OCI-LY1 (cell line): ENCODE results near the gene DOCK6.

Source experiments
- H2AFZ ChIP-seq: fragments of 200-600 bp; sonication (generic), shearing (Covaris generic); 2 replicates; pipeline ENCODE4 v1.6.0; 2014; ENCODE audit warnings: antibody characterized with exemption, mild to moderate bottlenecking, low read length
- H3F3A ChIP-seq: fragments of 200-600 bp; sonication (generic), shearing (Covaris generic); 2 replicates; pipeline ENCODE4 v1.6.0; 2014; ENCODE audit warnings: mild to moderate bottlenecking, antibody characterized with exemption, low read length, moderate library complexity; ENCODE audit not compliant: insufficient read depth
- H3K27ac ChIP-seq: fragments of 200-600 bp; sonication (generic); 2 replicates; pipeline ENCODE4 v1.5.1; 2014; ENCODE audit warnings: low read length, mixed run types, mild to moderate bottlenecking, low read depth; ENCODE audit not compliant: poor library complexity, severe bottlenecking
- H3K27me3 ChIP-seq: fragments of 200-600 bp; sonication (generic); 2 replicates; pipeline ENCODE4 v1.6.0; 2014; ENCODE audit warnings: antibody characterized with exemption, mild to moderate bottlenecking, low read length, moderate library complexity; ENCODE audit not compliant: insufficient read depth
- H3K36me3 ChIP-seq: fragments of 200-600 bp; sonication (generic); 2 replicates; pipeline ENCODE4 v1.6.1; 2014; ENCODE audit warnings: mild to moderate bottlenecking, antibody characterized with exemption, low read length, moderate library complexity, mixed read lengths; ENCODE audit not compliant: insufficient read depth
- H3K4me1 ChIP-seq: fragments of 200-600 bp; sonication (generic); 2 replicates; pipeline ENCODE4 v1.5.1; 2014; ENCODE audit warnings: mild to moderate bottlenecking, low read length, moderate library complexity; ENCODE audit not compliant: insufficient read depth, severe bottlenecking
- H3K4me2 ChIP-seq: fragments of 200-600 bp; sonication (generic), shearing (Covaris generic); 2 replicates; pipeline ENCODE4 v1.6.1; 2014; ENCODE audit warnings: low read length
- H3K4me3 ChIP-seq: fragments of 200-600 bp; sonication (generic); 2 replicates; pipeline ENCODE4 v1.5.1; 2014; ENCODE audit warnings: low read length, low read depth, mild to moderate bottlenecking, mixed read lengths; ENCODE audit not compliant: poor library complexity, severe bottlenecking
- H3K79me2 ChIP-seq: fragments of 200-600 bp; shearing (Covaris generic); 2 replicates; pipeline ENCODE4 v1.6.1; 2016; ENCODE audit warnings: mixed run types, low read length, mixed read lengths; ENCODE audit not compliant: insufficient read depth
- H3K9ac ChIP-seq: fragments of 200-600 bp; sonication (generic), shearing (Covaris generic); 2 replicates; pipeline ENCODE4 v1.6.1; 2014; ENCODE audit warnings: mild to moderate bottlenecking, low read length, mixed read lengths
- H3K9me2 ChIP-seq: fragments of 200-600 bp; sonication (generic), shearing (Covaris generic); 2 replicates; pipeline ENCODE4 v1.6.1; 2014; ENCODE audit warnings: low read depth, mild to moderate bottlenecking, low read length, mixed read lengths
- H3K9me3 ChIP-seq: fragments of 200-600 bp; shearing (Covaris generic); 2 replicates; pipeline ENCODE4 v1.6.1; 2014; ENCODE audit warnings: low read length, mixed read lengths
- H4K20me1 ChIP-seq: fragments of 200-600 bp; sonication (generic), shearing (Covaris generic); 2 replicates; pipeline ENCODE4 v1.6.0; 2016; ENCODE audit warnings: mild to moderate bottlenecking, low read length; ENCODE audit not compliant: insufficient read depth
- EZH2 ChIP-seq: fragments of 200-600 bp; sonication (generic), shearing (Covaris generic); IDR thresholded peaks from 2 replicates; pipeline ENCODE4 v1.8.0; 2017; ENCODE audit warnings: borderline replicate concordance, mixed run types, mild to moderate bottlenecking, antibody characterized with exemption, low read length, moderate library complexity, mixed read lengths
- TF ChIP-seq, protein P1 (sequence below): fragments of 200-600 bp; sonication (generic), shearing (Covaris generic); IDR thresholded peaks from 2 replicates; pipeline ENCODE4 v1.5.1; 2017; ENCODE audit warnings: mild to moderate bottlenecking, antibody characterized with exemption, low read length, moderate library complexity, mixed read lengths

The DOCK6 gene

DNA sequence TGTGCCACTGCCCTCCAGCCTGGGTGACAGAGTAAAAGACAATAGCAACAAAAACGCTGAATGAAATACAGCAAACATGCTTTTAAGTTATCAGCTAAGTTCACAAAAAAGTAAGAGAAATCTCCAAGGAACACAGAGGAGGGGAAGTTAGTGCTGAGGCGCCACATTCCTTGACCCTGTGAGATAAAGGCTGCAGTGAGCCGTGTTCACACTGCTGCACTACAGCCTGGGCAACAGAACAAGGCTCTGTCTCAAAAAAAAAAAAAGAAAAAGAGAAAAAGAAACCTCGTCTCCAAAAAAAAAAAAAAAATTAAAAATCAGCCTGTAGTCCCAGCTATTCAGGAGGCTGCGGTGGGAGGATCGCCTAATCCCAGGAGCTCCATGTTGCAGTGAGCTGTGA, 16.3 kb upstream of the DOCK6 start:
- Histone ChIP-seq H3K4me1 (no peaks in the 10 kb centered on the region), H3F3A (no peaks in the 10 kb centered on the region), H3K4me2 (no peak overlapping the region), H2AFZ (no peak overlapping the region), H3K9me3 (no peaks in the 10 kb centered on the region), H3K27me3 (peaks cover 16% of the 10 kb centered on the region; the same call in 1 of the 2 replicates), H4K20me1 (no peaks in the 10 kb centered on the region), H3K79me2 (no peaks in the 10 kb centered on the region), H3K27ac (no peak overlapping the region), H3K36me3 (no peaks in the 10 kb centered on the region), H3K9me2 (no peaks in the 10 kb centered on the region), H3K9ac (no peak overlapping the region), H3K4me3 (no peak overlapping the region)
- no peak for TF ChIP-seq EZH2
- TF ChIP-seq, protein P1, sequence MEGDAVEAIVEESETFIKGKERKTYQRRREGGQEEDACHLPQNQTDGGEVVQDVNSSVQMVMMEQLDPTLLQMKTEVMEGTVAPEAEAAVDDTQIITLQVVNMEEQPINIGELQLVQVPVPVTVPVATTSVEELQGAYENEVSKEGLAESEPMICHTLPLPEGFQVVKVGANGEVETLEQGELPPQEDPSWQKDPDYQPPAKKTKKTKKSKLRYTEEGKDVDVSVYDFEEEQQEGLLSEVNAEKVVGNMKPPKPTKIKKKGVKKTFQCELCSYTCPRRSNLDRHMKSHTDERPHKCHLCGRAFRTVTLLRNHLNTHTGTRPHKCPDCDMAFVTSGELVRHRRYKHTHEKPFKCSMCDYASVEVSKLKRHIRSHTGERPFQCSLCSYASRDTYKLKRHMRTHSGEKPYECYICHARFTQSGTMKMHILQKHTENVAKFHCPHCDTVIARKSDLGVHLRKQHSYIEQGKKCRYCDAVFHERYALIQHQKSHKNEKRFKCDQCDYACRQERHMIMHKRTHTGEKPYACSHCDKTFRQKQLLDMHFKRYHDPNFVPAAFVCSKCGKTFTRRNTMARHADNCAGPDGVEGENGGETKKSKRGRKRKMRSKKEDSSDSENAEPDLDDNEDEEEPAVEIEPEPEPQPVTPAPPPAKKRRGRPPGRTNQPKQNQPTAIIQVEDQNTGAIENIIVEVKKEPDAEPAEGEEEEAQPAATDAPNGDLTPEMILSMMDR: no peak

DNA sequence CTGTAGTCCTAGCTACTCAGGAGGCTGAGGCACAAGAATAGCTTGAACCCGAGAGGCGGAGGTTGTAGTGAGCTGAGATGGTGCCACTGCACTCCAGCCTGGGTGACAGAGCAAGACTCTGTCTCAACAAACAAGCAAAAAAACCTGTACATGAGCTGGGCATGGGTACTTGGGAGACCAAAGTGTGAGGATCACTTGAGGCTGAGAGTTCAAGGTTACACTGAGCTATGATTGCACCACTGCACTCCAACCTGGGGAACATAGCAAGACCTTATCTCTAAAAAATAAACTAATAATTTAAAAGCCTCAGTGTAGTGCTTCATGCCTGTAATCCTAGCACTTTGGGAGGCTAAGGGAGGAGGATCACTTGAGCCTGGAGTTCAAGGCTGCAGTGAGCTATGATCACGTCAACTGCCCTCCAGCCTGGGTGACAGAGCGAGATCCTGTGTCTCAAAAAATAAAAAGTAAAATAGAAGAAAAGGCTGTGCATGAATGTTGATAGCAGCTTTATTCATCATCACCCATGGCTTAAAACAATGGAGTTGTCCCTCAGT, 12.3 kb upstream of the DOCK6 start:
- H3K79me2 ChIP-seq: no peaks in the 10 kb centered on the region
- TF ChIP-seq, protein P1: no peak
- no peak for TF ChIP-seq EZH2
- no peak overlapping the region for H3K9ac ChIP-seq
- no peaks in the 10 kb centered on the region for H3K9me3 ChIP-seq
- H3K27ac ChIP-seq: no peak overlapping the region
- H3K36me3 ChIP-seq: no peaks in the 10 kb centered on the region
- no peaks in the 10 kb centered on the region for H3K9me2 ChIP-seq
- no peaks in the 10 kb centered on the region for H3F3A ChIP-seq
- H3K4me2 ChIP-seq: no peak overlapping the region
- no peaks in the 10 kb centered on the region for H4K20me1 ChIP-seq
- H3K27me3 ChIP-seq: peaks cover 10% of the 10 kb centered on the region; the same call in 1 of the 2 replicates
- H3K4me1 ChIP-seq: no peaks in the 10 kb centered on the region
- H3K4me3 ChIP-seq: no peak overlapping the region
- H2AFZ ChIP-seq: no peak overlapping the region

DNA sequence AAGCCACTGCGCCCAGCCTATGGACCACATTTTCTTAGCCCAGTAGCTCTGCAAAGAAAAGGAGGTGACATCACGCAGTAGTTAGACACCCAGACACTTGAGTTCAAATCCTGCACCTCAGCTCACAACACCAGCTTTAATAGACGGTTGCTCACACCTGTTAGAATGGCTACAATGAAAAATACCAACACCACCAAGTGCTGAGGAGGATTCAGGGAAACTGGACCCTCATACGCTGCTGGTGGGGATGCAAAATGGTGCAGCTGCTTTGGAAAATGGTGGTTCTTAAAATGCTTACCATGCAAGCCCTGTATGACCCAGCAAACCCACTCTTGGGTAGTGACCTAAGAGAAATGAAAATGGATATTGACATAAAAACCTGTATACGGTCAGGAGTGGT, 11.7 kb upstream of the DOCK6 start:
- Histone ChIP-seq H3K4me2 (no peak overlapping the region), H3K4me1 (no peaks in the 10 kb centered on the region), H3K9me3 (no peaks in the 10 kb centered on the region), H3K4me3 (no peak overlapping the region), H4K20me1 (no peaks in the 10 kb centered on the region), H3K9me2 (no peaks in the 10 kb centered on the region), H3K79me2 (no peaks in the 10 kb centered on the region), H3K27ac (no peak overlapping the region), H3K9ac (no peak overlapping the region), H2AFZ (no peak overlapping the region), H3K36me3 (no peaks in the 10 kb centered on the region), H3K27me3 (peaks cover 10% of the 10 kb centered on the region; the same call in 1 of the 2 replicates), H3F3A (no peaks in the 10 kb centered on the region)
- TF ChIP-seq EZH2: no peak
- TF ChIP-seq, protein P1: no peak
